ENCODE data around the gene LRFN5. TPM values are rescaled to one million over a fixed set of nuclear protein-coding genes. Genes with fewer than 3 reads are reported as not detected.

Gene LRFN5
- total and polyA plus RNA-seq, 2 experiments from 2014 or later: 1.9 to 6.8 TPM

- TF ChIP-seq, protein P1, sequence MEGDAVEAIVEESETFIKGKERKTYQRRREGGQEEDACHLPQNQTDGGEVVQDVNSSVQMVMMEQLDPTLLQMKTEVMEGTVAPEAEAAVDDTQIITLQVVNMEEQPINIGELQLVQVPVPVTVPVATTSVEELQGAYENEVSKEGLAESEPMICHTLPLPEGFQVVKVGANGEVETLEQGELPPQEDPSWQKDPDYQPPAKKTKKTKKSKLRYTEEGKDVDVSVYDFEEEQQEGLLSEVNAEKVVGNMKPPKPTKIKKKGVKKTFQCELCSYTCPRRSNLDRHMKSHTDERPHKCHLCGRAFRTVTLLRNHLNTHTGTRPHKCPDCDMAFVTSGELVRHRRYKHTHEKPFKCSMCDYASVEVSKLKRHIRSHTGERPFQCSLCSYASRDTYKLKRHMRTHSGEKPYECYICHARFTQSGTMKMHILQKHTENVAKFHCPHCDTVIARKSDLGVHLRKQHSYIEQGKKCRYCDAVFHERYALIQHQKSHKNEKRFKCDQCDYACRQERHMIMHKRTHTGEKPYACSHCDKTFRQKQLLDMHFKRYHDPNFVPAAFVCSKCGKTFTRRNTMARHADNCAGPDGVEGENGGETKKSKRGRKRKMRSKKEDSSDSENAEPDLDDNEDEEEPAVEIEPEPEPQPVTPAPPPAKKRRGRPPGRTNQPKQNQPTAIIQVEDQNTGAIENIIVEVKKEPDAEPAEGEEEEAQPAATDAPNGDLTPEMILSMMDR (conservative IDR thresholded peaks at IDR 0.05; ENCODE audit: low read depth in 2 of 2): no peak
- TF ChIP-seq NANOG (IDR thresholded peaks at IDR 0.05; ENCODE audit: borderline replicate concordance): no peak
- TF ChIP-seq EZH2 (IDR thresholded peaks at IDR 0.05; ENCODE audit: low read depth, unreplicated experiment): no peak
Observed at GRCh38 chr14:41636492-41637392, 30.1 kb downstream of the LRFN5 start (continued).

DNA sequence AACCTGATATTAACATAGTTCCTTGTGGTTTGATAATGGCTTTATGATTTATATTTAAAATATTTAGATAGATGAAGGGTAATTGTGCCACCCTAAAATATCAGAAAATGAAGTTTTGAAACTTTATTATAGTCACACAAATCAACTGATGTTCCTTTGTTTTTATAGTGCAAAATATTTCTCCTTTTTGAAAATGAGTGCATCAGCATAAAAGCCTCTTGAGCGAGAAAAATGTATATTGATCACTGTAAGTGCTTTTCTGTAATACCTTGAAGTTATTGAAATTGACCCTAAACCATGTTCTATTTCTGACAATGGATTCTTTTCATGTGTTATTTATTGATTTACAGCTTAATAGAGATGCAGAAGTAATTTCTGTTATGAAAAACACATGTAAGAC lies 35.0 kb downstream of the LRFN5 start:
- H3K27me3 ChIP-seq (ENCODE audit: insufficient read depth): no peaks in the 10 kb centered on the region
- Mint-ChIP-seq H3K4me3 (no peak overlapping the region), H3K27ac (no peak overlapping the region), H3K36me3 (ENCODE audit: low read depth) (no peaks in the 10 kb centered on the region), H3K27me3 (ENCODE audit: insufficient read depth, low read depth, poor library complexity) (no peaks in the 10 kb centered on the region), H3K9me3 (no peaks in the 10 kb centered on the region), H3K4me1 (peaks cover 14% of the 10 kb centered on the region)
- no peaks in the 10 kb centered on the region for H3K9me2 ChIP-seq (ENCODE audit: insufficient read depth)
- H3K4me1 ChIP-seq (ENCODE audit: insufficient read depth): peaks cover 19% of the 10 kb centered on the region
- no peak overlapping the region for H3K4me2 ChIP-seq
- H3K36me3 ChIP-seq (ENCODE audit: insufficient read depth): no peaks in the 10 kb centered on the region
- no peak overlapping the region for H3K4me3 ChIP-seq
- no peaks in the 10 kb centered on the region for H3F3A ChIP-seq (replicated peaks; ENCODE audit: low read depth)
- ATAC-seq (no peak), DNase-seq (ENCODE audit: low spot score) (no peak)
- H2AFZ ChIP-seq: no peak overlapping the region
- no peaks in the 10 kb centered on the region; the same call in 1 of the 2 replicates for H3K79me2 ChIP-seq (replicated peaks; ENCODE audit: insufficient read depth)
- H4K20me1 ChIP-seq (replicated peaks; ENCODE audit: insufficient read depth): no peaks in the 10 kb centered on the region
- H3K27ac ChIP-seq (ENCODE audit: low read depth): no peak overlapping the region
- TF ChIP-seq NANOG (IDR thresholded peaks at IDR 0.05; ENCODE audit: borderline replicate concordance) (no peak), STAT1 (IDR thresholded peaks at IDR 0.05; ENCODE audit: unreplicated experiment) (no peak), EZH2 (IDR thresholded peaks at IDR 0.05; ENCODE audit: low read depth, unreplicated experiment) (no peak), CREB1 (CRISPR knock-in tag; IDR thresholded peaks at IDR 0.05; ENCODE audit: low read depth) (no peak), EZH2phosphoT487 (IDR thresholded peaks at IDR 0.05; ENCODE audit: unreplicated experiment) (no peak), POLR2AphosphoS5 (IDR thresholded peaks at IDR 0.05; ENCODE audit: low read depth) (no peak), ZNF114 (CRISPR knock-in tag; IDR thresholded peaks at IDR 0.05) (no peak), ZNF331 (CRISPR knock-in tag; IDR thresholded peaks at IDR 0.05; ENCODE audit: low read depth) (no peak), JUNB (IDR thresholded peaks at IDR 0.05; ENCODE audit: unreplicated experiment) (no peak)
- TF ChIP-seq, protein P2, sequence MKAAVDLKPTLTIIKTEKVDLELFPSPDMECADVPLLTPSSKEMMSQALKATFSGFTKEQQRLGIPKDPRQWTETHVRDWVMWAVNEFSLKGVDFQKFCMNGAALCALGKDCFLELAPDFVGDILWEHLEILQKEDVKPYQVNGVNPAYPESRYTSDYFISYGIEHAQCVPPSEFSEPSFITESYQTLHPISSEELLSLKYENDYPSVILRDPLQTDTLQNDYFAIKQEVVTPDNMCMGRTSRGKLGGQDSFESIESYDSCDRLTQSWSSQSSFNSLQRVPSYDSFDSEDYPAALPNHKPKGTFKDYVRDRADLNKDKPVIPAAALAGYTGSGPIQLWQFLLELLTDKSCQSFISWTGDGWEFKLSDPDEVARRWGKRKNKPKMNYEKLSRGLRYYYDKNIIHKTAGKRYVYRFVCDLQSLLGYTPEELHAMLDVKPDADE (IDR thresholded peaks at IDR 0.05): no peak
- TF ChIP-seq, protein P1 (conservative IDR thresholded peaks at IDR 0.05; ENCODE audit: low read depth in 2 of 2): no peak
- TF ChIP-seq, protein P3, sequence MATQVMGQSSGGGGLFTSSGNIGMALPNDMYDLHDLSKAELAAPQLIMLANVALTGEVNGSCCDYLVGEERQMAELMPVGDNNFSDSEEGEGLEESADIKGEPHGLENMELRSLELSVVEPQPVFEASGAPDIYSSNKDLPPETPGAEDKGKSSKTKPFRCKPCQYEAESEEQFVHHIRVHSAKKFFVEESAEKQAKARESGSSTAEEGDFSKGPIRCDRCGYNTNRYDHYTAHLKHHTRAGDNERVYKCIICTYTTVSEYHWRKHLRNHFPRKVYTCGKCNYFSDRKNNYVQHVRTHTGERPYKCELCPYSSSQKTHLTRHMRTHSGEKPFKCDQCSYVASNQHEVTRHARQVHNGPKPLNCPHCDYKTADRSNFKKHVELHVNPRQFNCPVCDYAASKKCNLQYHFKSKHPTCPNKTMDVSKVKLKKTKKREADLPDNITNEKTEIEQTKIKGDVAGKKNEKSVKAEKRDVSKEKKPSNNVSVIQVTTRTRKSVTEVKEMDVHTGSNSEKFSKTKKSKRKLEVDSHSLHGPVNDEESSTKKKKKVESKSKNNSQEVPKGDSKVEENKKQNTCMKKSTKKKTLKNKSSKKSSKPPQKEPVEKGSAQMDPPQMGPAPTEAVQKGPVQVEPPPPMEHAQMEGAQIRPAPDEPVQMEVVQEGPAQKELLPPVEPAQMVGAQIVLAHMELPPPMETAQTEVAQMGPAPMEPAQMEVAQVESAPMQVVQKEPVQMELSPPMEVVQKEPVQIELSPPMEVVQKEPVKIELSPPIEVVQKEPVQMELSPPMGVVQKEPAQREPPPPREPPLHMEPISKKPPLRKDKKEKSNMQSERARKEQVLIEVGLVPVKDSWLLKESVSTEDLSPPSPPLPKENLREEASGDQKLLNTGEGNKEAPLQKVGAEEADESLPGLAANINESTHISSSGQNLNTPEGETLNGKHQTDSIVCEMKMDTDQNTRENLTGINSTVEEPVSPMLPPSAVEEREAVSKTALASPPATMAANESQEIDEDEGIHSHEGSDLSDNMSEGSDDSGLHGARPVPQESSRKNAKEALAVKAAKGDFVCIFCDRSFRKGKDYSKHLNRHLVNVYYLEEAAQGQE (IDR thresholded peaks at IDR 0.05; ENCODE audit: unreplicated experiment): no peak

All from GM23338 (cell line).